GM12875 (cell line): ENCODE measurements around the gene CUEDC2.

Source experiments
- H3K4me3 ChIP-seq: one replicate; pipeline ENCODE4 v1.5.1; 2011; ENCODE audit warnings: low read depth, low read length, control low read depth
- CTCF ChIP-seq: IDR thresholded peaks from 2 replicates; pipeline ENCODE4 v1.5.1; 2011; ENCODE audit warnings: low read depth, mild to moderate bottlenecking, control low read depth, inconsistent platforms, low read length, moderate library complexity, borderline replicate concordance; ENCODE audit not compliant: insufficient read depth

Gene CUEDC2

GRCh38 chr10:102403115-102403514, 29.3 kb downstream of the CUEDC2 start:
- H3K4me3 ChIP-seq = no peak overlapping the region
- TF ChIP-seq CTCF = no peak

- H3K4me3 ChIP-seq = no peak overlapping the region
- no peak for TF ChIP-seq CTCF
Observed at GRCh38 chr10:102402512-102402896, 29.9 kb downstream of the CUEDC2 start.

GRCh38 chr10:102401735-102402511, 30.5 kb downstream of the CUEDC2 start:
- H3K4me3 ChIP-seq = no peak overlapping the region
- TF ChIP-seq CTCF = no peak

GRCh38 chr10:102401342-102401654, 31.1 kb downstream of the CUEDC2 start:
- H3K4me3 ChIP-seq = no peak overlapping the region
- no peak for TF ChIP-seq CTCF

- TF ChIP-seq CTCF = no peak
- no peak overlapping the region for H3K4me3 ChIP-seq
Observed at GRCh38 chr10:102400598-102401341, 31.6 kb downstream of the CUEDC2 start.

GRCh38 chr10:102400076-102400475, 32.3 kb downstream of the CUEDC2 start:
- H3K4me3 ChIP-seq = no peak overlapping the region
- no peak for TF ChIP-seq CTCF

- H3K4me3 ChIP-seq = peak overlapping the region; percentile 44
- TF ChIP-seq CTCF = peak; percentile 96
Observed at GRCh38 chr10:102399217-102400021, 33.0 kb downstream of the CUEDC2 start.
